Effector CD4-positive, alpha-beta T cell (primary cell): Measurements from ENCODE around the gene SCGB1A1. TPM values are rescaled to one million over a fixed set of nuclear protein-coding genes. Genes with fewer than 3 reads are reported as not detected.
A peak's percentile ranks its signal among the peaks of the same experiment; 100 is the strongest.
"Not testable (repeated sequence)": the region's sequence is repeated elsewhere in the genome, so short reads cannot be mapped to it uniquely, and the experiment has no call there.

ENCODE experiments used
- DNase-seq: peaks from one replicate; pipeline ENCODE4 v3.0.0-alpha.2; 2020
- total RNA-seq: gene quantifications from one replicate; lab custom pipeline; 2026; lab: John Stamatoyannopoulos, UW

The SCGB1A1 gene, protein sequence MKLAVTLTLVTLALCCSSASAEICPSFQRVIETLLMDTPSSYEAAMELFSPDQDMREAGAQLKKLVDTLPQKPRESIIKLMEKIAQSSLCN
- not detected for total RNA-seq

DNA sequence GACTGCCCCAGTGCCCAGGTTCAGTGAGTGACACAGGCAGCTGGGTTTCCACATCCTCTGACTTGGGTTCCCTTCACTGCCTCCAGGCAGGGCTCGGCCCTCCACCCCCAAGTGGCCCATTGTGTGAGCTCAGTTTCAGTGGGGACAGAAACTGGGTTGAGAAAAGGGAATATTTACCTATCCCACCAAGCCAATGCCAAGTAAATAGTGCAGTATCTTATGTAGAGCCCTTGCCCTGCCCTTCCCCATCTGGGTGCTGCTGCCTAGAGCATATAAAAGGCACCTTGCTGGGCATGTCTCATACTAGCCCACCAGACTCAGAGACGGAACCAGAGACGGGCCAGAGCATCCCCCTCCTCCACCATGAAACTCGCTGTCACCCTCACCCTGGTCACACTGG, at the start of gene SCGB1A1:
SCGB1A1 (plus strand) TSS at position 301 of the 400 bp plus-strand sequence; CDS start at position 364, 63 bp downstream.
- no peak for DNase-seq

DNA sequence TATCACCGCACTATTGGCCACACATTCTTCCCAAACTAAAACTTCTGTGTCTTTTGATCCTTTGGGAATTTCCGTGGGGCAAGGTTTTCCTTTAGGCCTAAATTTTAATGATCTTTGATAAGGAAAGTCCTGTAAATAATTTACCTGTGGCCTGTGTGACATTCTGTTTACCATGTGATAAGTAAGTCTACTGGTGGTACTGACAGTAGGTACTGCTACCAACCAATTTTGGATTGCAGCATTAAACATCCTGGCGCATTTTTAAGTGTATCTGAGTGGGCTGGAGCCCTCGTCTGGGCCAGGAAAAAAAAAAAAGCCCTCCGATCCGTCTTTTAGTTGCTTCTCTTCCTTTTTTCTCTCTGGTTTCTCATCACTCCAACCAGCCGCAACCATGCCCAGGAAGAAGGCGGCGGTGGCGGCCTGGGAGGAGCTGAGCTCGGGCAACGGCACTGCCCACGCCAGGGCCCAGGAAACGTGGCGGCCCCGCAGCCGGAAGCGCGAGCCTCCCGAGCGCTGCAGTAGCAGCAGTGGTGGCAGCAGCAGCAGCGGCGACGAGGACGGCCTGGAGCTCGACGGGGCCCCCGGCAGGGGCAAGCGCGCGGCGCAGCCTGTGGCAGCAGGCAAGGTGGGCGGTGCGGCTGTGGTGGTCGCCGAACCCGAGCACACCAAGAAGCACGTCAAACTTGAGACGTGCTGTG, 47.9 kb upstream of the SCGB1A1 start:
- peak; percentile 22 for DNase-seq

DNA sequence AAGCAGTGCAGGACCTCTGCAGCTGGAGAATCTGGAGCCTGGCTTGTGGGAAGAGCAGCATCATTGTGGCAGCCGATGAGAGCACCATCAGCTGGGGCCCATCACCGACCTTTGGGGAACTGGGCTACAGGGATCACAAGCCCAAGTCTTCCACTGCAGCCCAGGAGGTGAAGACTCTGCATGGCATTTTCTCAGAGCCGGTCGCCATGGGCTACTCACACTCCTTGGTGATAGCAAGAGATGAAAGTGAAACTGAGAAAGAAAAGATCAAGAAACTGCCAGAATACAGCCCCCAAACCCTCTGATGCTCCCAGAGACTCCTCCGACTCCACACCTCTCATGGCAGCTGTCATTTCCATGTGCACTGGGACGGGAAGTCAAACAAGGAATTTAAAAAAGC, 46.0 kb upstream of the SCGB1A1 start:
- DNase-seq, result no peak

DNA sequence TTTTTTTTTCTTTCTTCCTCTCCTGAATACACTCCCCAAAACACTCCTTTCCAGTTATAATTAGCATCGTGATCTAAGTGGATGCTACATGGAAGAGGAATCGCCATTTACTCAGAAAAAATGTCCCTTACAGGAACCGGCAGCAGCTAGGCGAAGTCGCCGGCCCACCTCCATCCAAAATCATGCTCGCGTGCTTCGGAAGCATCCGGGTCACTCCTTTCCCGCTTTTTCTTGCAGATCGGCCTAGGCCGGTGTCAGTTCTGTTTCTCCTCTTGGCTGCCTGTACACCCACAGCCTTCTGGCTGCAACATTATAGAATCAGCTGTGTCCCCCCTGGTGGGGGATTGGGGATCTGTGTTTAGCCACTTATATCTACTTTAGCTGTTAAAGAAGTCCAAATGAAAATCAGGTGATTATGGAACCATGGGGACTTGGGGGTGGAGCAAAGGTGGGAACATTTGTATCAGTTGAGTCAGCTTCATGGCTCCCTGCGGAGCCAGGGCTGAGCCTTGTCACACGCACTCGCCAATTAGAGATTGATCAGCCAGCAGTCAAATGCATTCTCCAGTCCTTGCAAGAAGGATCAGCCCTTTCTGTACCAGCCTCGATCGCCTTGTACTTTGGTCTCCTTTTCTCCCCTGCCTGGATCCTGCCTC, 45.2 kb upstream of the SCGB1A1 start:
- DNase-seq, result no peak

DNA sequence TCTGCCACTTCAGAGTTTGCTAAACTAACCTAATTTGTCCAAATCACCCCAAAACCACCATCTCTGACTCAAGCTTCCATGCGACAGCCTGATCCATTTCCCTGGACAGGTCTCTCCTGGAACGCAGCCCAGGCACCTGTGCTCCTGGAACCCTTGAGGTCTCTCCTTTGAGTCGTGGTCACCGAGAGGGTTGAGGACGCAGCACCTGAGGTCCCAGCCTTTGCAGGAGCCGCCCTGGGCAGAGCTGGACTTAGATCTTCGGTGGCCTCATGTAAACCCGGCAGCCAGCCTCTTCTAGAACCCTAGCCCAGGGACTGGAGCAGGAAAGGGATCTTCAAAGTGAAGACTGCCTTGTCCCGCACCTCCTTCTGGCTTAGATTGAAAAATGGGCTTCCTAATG, 44.0 kb upstream of the SCGB1A1 start:
- no peak for DNase-seq

DNA sequence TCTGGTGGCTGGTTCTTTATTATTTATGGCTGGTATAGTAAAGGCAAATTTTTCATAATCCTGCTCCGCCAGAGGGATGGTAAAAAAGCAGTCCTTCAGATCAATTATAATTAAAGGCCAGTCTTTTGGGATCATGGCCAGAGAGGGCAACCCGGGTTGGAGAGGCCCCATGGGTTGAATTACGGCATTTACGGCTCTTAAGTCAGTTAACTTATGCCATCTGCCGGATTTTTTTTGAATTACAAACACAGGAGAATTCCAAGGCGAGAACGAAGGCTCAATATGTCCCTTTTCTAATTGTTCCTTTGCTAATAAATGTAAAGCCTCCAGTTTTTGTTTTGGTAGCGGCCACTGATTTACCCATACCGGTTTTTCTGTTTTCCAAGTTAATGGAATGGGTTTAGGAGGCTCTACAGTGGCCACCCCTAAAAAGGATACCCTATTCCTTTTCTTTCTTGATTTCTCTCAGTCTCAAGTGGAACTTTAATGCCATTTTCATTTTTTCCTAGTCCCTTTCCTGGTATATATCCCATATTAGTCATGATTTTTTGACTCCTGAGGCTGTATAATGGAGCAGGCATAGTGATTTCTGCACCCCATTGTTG, 40.3 kb upstream of the SCGB1A1 start:
- peak; percentile 26 for DNase-seq

DNA sequence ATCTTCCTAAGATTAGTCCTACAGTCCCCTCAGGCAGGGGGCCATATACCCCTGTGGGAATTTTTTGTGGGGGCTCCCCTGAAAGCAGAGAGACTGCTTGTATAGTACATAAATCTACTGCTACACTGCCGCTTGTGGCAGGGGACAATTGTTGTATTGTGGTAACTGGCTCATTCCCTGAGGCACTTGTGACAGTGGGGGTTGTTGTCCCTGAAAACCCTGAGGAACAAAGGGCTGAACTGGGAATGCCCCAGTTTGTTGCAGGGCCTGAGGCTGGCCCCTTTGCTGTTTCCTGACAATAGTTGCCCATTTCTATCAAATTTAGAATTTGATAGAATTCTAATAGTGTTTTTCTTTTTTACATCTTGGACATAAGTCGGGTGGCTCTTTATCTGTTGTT, 39.2 kb upstream of the SCGB1A1 start:
- DNase-seq, result not testable (repeated sequence)

DNA sequence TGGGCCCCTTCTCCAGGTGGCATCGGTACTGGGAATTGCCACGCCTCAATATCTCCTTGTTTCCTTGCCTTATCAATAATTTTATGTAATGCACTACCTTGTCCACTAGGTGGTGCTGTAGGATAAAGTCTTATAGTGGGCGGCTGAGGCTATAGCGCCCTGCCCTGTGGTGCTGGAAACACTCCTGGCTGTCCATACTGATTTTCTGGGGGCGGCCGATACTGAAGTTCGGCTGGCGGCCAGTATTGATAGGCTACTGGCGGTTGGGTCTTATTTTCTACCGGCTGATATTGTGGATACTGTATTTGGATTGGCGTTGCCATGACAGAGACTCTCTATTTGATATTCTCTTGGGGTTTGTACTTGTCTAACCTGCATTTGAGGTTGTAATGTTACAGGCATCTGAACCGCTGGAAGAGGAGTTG, 38.0 kb upstream of the SCGB1A1 start:
- peak; percentile 41 for DNase-seq

DNA sequence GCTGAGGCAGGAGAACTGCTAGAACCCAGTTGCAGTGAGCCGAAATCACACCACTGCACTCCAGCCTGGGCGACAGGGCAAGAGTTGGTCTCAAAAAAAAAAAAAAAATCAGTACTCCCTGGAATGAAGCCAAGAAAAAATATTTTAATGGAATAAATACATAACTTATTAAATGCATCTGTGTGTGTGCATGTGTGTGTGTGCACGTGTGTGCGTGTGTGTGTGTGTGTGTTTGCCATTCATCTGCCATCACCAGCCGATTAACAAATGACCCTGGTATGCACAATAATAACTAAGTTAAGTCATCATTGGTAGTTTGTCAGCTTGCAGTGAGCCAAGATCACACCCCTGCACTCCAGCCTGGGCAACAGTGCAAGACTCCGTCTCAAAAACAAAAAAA, 35.0 kb upstream of the SCGB1A1 start:
- no peak for DNase-seq

DNA sequence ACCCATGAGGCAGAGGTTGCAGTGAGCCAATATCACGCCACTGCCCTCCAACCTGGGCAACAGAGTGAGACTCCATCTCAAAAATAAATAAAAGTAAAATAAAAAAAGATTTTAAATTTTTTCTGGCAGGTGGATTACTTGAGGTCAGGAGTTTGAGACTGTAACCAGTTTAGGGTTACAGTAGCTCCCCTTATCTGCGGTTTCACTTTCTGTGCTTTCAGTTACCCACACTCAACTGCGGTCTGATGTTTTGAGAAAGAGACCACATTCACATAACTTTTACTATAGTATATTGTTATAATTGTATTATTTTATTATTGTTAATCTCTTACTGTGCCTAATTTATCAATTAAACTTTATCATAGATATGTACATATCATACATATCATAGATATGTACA, 32.8 kb upstream of the SCGB1A1 start:
- DNase-seq, result not testable (repeated sequence)

DNA sequence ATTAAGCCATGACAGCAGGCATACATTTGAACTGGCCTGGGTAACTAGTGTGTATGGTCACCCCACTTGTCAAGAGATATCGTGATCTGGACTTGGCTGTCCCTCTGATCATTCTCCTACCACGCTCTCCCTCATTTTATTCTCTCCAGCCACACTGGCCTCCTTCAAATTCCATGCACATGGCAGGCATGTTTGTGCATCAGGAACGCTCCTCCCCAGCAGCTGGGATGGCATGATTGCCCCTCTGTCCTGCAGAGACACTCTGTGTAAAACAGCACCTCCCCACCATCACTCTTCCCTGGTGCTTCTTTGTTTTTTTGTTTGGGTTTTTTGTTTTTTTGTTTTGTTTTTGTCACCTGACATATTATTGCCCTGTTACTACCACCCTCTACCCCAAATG, 31.5 kb upstream of the SCGB1A1 start:
- DNase-seq, result no peak

DNA sequence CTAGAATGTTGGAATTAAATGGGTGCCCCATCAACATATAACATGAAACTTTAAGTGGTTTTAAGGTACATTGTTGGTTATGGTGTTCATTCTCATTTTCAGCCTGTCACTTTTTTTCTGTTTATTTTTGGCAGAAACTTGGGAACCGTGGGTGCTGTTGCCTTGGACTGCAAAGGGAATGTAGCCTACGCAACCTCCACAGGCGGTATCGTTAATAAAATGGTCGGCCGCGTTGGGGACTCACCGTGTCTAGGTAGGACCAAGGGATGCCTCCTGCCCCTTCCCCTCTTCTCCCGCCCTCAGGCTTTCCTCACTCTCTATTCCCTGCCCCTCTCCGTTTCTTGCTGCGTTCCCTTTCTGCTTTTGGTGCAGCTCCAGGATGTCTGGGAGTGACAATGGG, 29.8 kb upstream of the SCGB1A1 start:
- no peak for DNase-seq

DNA sequence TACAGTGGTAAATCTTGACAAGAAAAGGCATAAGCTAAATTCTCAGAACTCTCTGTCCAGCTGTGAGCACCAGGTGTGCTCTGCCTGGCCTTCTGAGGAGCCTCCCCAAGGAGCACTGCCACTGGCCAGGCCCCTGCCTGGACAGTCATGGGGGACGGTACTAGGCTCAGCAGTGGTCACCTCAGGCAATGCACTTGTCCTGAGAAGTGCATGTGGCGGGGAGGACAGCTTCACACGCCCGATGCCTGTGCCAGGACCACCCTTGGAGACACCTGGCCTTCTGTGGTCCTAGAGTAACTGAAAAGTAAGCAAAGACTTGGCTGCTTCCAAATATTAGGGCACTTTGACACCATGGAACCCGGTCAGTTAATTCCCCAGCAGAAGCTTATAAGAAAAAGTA, 28.6 kb upstream of the SCGB1A1 start:
- no peak for DNase-seq

DNA sequence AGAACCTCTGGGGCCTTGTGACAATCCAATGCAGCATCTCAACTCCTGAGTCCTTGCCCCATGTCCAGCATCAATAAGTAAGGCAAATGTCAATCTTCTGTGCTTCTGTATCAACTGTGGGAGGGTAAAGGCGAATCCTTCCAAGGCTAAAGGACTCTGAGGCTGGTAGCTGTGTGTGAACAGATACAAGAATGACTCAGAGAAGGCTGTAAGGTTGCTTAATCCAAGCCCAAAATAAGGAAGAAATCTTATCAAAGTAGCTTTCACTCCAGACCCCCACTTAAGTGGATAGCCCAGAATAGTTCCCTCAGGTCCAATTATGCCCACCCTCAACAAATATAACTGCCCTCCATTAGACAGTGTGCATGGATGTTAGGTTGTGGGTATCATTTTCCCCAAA, 28.1 kb upstream of the SCGB1A1 start:
- no peak for DNase-seq

DNA sequence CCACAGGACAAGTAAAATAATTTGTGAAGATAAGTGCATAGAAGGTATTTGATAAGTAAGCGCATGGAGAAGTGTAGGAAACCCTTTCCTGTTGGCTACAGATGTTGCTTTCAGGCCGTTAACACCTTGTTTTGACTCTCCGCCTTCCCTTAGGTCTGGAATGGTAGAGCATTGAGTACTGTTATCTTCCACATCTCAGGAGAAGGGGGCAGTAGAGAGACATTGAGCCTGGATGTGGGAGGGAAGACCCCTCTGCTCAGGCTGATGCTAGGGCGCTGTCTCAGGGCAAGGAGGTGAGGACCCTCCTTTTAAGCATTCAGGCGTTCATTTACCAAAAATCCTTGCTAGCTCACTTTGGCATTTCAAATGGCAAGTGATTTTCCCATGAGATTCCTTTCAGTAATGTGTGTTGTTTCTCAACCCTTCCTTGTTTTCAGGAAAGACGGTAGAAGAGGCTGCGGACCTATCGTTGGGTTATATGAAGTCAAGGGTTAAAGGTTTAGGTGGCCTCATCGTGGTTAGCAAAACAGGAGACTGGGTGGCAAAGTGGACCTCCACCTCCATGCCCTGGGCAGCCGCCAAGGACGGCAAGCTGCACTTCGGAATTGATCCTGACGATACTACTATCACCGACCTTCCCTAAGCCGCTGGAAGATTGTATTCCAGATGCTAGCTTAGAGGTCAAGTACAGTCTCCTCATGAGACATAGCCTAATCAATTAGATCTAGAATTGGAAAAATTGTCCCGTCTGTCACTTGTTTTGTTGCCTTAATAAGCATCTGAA, 27.0 kb upstream of the SCGB1A1 start:
- no peak for DNase-seq

DNA sequence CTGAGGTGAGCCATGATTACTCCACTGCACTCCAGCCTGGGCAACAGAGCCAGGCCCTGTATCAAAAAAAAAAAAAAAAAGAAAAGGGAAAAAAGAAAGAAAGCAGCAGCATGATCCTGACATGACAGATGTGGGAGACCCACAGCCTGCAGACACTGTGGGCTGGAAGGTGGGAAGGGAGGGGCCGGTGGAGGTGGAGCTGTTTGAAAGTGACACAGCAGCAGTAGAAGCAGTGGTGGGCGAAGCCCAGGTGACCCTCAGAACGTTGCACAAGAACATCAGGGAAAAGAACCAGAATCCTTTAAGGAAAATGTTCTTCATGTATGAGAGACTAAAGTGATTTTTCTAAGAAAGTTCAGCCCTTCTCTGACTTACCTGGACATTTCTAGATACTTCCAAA, 26.3 kb upstream of the SCGB1A1 start:
- no peak for DNase-seq

DNA sequence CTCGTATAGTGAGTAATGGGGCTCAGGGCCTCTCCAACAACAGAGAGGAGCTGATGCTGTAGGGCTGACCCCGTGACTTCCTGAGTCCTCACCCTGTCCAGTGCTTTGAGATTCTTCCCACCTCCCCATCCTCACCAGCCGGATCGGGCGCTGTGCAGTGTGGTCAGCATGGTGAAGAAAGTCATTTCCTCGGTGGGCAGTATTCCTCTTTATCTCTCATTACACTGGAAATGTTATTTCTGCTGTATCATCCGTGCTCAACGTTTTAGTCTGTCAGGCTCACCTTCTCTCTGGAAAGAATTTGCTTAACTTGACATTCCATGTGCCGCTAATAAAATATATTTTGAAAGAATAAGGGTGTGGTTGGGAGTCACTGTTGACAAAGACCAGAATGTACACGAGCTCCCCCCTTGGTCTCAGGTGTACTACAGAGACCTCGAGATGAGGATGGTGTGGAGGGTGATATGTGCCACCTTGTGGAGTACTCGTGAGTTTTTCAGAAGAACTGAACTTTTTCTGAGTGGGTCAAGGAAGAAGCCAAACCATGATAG, 25.7 kb upstream of the SCGB1A1 start:
- DNase-seq, result no peak

DNA sequence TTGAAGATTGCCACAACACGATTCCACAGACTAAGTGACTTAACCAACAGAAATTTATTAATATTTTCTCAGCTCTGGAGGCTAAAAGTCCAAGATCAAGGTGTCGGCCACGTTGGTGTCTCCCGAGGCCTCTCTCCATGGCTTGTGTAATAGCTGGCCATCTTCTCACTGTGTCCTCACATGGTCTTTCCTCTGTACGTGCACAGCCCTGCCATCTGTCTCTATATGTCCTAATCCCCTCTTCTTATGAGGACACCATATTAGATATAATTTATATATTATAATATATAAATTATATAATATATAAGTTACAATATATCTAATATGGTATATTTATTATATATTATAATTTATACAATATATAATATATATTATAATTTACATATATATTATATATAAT, 25.1 kb upstream of the SCGB1A1 start:
- DNase-seq, result no peak

DNA sequence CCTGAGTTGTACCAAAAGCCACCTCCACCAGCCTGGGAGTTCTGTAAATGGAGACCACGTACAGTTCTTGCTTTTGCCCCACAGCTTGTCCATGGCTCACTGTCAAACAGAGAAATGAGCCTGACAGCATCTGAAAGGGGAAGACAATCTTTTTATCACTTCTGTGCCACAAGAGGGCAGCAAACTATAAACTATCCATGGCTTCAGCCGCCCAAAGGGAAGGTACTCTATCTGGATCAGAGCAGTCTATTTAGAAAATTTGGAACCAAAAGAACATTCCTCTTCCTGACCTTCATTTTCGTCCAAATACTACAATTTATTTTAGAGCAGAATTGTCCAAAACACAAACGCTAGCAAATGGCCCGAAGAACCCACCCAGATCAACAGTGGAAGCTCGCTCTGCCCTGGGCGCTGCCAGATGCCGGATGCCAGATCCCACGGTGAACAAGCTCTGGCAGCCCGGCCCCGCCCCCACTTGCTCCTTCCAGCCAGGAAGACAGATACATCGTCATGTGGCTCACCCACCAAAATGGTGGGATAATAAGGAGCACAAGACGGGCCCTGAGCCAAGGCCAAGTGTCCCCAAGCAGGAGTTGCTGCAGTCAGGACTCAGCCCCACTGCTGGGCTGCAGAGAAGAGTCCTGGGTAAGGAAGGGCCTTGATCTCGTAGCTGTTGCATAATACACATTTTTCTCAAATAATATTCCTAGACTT, 23.9 kb upstream of the SCGB1A1 start:
- peak; percentile 23 for DNase-seq

DNA sequence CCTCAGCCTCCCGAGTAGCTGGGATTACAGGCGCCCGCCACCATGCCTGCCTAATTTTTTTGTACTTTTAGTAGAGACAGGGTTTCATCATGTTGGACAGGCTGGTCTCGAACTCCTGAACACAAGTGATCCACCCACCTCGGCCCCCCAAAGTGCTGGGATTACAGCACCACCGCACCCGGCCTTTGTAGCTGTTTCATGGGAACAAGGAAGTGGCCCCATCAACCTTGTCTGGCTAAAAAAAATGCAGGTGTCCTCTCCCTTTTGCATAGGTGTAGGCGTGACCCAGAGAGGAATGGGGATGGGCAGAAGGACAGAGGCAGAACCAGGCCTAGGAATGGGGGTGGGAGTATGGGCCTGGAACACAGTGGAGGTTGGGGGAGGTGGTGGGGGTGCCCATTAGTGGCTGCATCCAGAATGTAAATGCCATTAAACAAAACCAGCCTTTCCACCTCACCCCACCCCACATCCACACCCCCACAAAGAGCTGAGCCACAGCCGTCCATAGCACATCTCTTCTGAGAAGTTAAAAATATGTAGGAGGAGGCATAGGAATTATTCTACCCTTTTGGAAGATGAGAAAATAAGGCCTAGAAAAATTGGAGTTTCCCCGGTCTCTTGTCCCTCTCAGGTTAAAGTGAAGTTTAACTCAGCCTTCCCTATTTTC, 22.8 kb upstream of the SCGB1A1 start:
- no peak for DNase-seq
